ENCODE data around the gene ATXN1.

Gene ATXN1

DNA sequence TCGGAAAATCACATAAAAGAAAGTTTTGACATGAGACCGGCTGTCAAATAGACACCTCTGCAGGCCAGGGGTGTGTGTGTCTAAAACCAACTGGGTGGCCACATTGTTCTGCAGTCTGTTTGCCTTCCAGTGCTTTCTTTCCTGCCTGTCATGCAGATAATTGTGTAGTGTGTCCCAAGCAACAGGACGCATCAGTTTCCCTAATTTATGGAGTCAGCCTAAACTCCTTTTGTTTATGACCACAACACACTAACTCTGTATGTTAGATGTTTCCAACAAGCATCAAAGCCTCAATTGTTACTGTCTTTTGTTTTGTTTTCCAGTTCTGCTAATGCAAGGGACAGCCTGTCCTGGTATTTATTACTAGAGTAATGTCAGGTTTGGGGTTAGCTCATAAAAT is 205.7 kb downstream of the ATXN1 start:
- TF ChIP-seq, protein P1, sequence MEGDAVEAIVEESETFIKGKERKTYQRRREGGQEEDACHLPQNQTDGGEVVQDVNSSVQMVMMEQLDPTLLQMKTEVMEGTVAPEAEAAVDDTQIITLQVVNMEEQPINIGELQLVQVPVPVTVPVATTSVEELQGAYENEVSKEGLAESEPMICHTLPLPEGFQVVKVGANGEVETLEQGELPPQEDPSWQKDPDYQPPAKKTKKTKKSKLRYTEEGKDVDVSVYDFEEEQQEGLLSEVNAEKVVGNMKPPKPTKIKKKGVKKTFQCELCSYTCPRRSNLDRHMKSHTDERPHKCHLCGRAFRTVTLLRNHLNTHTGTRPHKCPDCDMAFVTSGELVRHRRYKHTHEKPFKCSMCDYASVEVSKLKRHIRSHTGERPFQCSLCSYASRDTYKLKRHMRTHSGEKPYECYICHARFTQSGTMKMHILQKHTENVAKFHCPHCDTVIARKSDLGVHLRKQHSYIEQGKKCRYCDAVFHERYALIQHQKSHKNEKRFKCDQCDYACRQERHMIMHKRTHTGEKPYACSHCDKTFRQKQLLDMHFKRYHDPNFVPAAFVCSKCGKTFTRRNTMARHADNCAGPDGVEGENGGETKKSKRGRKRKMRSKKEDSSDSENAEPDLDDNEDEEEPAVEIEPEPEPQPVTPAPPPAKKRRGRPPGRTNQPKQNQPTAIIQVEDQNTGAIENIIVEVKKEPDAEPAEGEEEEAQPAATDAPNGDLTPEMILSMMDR (IDR thresholded peaks at IDR 0.05; ENCODE audit: low read depth, low read length, missing control alignments): no peak
- no peak overlapping the region for H3K4me3 ChIP-seq (replicated peaks; ENCODE audit: low read depth, low read length)
- no peak for DNase-seq (ENCODE audit: extremely low read depth, low read depth)

DNA sequence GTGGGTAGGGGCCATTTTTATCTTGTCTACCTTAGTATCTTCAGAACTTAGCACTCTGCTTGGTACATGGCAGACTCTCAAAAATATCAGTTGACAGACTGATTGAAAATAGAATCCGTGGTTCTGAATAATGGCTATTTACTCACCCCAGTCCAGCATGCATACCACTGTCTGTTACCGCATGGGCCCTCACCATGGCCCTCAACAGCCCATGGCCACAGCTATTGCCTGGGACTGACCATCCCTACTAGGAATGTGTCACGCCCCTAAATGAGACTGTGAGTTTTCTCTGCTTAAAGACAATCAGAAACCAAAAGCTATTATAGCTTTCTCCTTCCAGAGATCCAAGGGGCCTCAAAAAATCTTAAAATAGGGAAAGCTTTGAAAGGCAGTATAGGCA is 207.7 kb downstream of the ATXN1 start:
- no peak for DNase-seq (ENCODE audit: extremely low read depth, low read depth)
- TF ChIP-seq, protein P1 (IDR thresholded peaks at IDR 0.05; ENCODE audit: low read depth, low read length, missing control alignments): no peak
- H3K4me3 ChIP-seq (replicated peaks; ENCODE audit: low read depth, low read length): no peak overlapping the region

DNA sequence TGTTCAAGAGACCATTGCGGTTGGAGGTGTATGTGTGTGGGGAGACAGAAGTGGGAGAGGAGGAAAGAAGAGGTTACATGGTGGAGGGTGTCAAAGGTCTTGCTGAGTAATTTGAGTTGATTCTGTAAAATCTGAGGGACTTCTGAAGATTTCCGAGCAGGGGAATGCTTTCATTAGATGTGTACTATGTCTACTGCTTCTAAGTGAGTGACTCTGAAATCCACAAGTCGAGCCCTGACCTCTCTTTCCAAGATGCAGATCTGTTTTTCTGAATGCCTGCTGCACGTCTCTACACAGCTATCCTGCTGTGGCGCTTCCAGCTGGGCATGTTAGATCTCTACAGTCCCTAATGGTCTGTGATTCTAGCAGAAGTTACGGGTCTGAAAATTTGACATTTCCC is 209.8 kb downstream of the ATXN1 start:
- DNase-seq (ENCODE audit: extremely low read depth, low read depth): no peak
- no peak overlapping the region for H3K4me3 ChIP-seq (replicated peaks; ENCODE audit: low read depth, low read length)
- TF ChIP-seq, protein P1 (IDR thresholded peaks at IDR 0.05; ENCODE audit: low read depth, low read length, missing control alignments): no peak

DNA sequence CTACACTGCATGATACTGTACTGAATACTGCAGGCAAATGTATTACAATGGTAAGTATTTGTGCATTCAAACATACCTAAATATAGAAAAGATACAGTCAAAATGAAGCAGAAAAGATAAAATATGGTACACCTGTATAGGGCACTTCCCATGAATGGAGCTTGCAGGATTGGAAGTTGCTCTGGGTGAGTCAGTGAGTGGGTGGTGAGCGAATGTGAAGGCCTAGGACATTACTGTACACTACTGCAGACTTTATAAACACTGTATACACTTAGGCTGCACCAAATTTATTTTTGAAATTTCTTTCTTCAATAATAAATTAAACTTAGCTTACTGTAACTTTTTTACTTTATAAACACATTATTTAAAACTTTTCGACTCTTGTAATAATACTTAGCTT is 213.1 kb downstream of the ATXN1 start:
- DNase-seq (ENCODE audit: extremely low read depth, low read depth): no peak
- H3K4me3 ChIP-seq (replicated peaks; ENCODE audit: low read depth, low read length): no peak overlapping the region
- TF ChIP-seq, protein P1 (IDR thresholded peaks at IDR 0.05; ENCODE audit: low read depth, low read length, missing control alignments): no peak

DNA sequence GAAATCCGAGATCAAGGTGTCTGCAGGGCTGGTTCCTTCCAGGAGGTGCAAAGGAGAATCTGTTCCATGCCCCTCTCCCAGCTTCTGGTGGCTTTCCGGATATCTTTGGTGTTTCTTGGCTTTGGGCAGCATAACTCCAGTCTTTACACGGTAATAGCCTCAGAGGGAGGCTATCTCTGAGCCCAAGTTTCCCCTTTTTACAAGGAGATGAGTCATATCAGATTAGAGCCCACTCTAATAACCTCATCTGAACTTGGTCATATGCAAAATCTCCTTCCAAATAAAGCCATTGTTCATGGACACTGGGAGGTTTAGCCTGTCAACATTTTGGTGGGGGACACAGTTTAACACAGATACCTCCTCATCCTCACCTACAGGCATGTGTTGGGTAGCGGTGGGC is 213.7 kb downstream of the ATXN1 start:
- TF ChIP-seq, protein P1 (IDR thresholded peaks at IDR 0.05; ENCODE audit: low read depth, low read length, missing control alignments): no peak
- DNase-seq (ENCODE audit: extremely low read depth, low read depth): no peak
- no peak overlapping the region for H3K4me3 ChIP-seq (replicated peaks; ENCODE audit: low read depth, low read length)

DNA sequence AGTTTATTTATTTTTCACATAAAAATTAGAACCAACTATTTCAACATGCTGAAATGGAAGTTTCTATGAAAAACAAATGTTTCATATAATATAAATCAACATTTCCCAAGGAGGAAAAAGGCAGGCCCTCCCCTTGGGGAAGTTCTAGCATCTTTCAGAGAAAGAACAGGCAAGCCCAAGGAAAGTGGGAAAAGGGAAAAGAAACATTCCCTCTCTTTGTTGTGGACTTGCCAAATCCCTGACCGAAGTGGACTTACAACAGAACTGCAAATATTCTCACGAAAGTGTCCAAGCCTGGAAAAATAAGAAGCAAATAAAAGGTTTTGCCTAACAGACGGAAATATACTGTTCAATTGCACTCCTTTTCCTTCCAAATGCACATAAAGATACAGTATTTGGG is 214.4 kb downstream of the ATXN1 start:
- TF ChIP-seq, protein P1 (IDR thresholded peaks at IDR 0.05; ENCODE audit: low read depth, low read length, missing control alignments): no peak
- no peak overlapping the region for H3K4me3 ChIP-seq (replicated peaks; ENCODE audit: low read depth, low read length)
- DNase-seq (ENCODE audit: extremely low read depth, low read depth): no peak

DNA sequence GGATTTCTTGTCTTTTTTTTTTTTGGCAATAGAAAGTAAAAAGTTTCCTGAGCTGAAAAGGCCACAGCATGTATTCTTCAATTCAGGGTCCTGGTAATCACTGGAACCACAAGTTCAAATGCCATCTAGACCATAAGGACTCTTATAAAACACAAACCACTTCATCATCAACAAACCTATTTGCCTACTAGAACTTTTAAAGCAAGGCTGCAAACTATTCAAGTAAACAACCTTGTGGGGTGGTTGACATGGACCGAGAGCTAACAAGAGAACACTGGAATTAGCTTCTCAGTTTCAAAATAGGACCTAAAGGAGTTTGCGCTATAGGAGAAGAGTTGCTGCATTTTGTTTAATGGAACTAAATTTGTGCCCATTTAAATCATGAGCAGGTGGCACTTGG is 215.9 kb downstream of the ATXN1 start:
- no peak overlapping the region for H3K4me3 ChIP-seq (replicated peaks; ENCODE audit: low read depth, low read length)
- TF ChIP-seq, protein P1 (IDR thresholded peaks at IDR 0.05; ENCODE audit: low read depth, low read length, missing control alignments): no peak
- no peak for DNase-seq (ENCODE audit: extremely low read depth, low read depth)

Data from HFF-Myc (cell line).